GM18517 (cell line): ENCODE results near the gene SF3B4.
A peak's percentile ranks its signal among the peaks of the same experiment; 100 is the strongest.
"Not testable (repeated sequence)": the region's sequence is repeated elsewhere in the genome, so short reads cannot be mapped to it uniquely, and the experiment has no call there.

Source experiments
- ATAC-seq: cut with Tn5 transposase; IDR thresholded peaks from one replicate; pipeline ENCODE4 v1.9.1; 2021; ENCODE audit warnings: mild to moderate bottlenecking, moderate library complexity; ENCODE audit not compliant: unreplicated experiment

The SF3B4 gene, protein sequence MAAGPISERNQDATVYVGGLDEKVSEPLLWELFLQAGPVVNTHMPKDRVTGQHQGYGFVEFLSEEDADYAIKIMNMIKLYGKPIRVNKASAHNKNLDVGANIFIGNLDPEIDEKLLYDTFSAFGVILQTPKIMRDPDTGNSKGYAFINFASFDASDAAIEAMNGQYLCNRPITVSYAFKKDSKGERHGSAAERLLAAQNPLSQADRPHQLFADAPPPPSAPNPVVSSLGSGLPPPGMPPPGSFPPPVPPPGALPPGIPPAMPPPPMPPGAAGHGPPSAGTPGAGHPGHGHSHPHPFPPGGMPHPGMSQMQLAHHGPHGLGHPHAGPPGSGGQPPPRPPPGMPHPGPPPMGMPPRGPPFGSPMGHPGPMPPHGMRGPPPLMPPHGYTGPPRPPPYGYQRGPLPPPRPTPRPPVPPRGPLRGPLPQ

DNA sequence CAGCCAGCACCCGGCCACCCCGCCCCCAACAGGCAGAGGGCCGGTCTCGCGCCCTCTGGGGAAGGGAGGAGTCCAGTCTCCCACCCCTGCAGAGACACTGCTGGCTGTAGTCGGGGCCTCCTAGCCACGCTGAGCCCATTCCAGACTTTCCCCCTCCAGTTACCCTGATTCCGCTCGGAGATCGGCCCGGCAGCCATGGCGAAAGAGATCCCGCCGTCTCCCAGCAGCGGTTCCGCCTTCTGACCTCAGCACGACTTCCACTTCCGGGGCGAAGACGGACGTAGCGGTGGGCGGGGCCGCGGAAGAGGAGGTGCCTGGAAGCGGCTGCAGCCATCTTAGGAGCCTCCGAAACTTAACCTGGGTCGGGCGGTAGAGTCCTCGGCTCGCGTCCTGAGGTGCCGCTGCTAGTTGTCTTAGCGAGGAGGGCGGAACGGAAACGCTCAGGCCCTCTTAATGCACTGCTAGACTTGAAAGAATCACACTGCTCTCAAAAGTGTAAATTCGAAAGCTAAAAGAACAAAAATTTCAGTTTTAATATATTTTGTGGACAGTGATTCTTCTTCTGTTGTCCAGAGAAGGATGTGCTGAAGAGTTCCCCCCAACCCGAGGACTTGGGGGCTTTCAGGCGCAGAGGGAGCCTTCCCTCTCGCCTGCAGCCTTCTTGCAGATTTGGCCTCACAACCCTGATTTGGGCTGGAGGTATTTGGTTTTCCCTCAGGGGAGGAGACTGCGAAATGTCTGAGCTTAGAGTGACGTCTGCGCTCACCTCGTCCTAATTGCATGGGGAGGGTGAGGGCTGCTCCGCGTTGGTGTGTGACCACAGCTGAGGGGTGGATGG is at the start of gene SF3B4:
SF3B4 (minus strand) TSS at position 241 of the 838 bp plus-strand sequence; CDS start at position 197, 44 bp downstream.
- ATAC-seq, result peak; percentile 86

DNA sequence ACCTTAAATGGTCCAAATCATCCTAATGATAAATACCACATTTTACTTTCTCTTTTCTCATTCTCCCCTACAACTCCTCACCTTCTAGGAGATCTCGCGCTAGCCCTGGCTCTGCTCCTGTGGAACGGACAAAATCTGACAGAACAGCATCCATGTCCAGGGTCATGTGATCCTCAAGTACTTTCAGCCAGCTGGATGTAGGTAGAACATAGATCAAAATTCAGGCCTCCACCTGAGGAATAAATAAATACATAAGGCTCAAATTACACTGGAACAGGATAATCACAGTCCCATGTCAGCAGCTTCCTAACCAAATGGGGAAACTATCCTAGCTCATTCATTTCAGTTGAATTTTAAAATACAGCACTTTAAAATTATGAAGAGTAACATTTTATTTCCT is 49.7 kb upstream of the SF3B4 start:
- ATAC-seq, result no peak

DNA sequence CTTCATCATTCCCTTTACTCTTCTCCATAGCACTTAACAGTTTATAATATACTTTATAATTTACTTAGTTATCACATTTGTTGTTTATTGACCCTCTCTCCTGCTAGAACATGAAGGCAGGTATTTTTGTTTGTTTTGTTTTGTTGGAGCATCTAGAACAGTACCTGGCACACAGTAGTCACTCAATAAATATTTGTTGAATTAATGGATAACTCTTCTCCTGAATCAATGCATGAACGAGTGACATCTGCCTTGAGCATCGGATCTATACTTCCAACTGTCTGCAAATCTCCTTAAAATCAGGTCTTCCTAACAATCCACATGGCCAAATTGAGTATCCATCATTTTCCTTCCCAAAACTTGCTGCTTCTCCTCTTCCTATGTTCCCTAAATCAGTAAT is 44.9 kb upstream of the SF3B4 start:
- ATAC-seq, result no peak

DNA sequence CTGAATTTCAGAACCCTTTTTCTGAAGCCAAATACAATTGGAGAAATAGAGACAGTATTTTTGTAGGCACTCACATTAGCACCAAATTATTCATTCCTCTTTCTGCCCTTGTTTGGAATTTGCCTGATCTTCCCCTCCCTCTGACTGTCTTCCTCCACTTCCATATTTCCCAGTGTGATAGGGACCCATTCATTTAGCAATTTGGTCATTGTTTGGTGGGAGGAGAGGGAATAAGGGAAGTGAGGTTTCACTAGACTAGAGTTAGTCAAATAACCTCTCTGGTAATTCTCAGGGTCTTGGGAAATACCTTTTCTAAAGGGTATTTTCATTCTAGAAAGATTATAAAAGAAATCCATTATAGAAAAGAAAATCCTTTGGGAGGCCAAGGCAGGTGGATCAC is 40.0 kb upstream of the SF3B4 start:
- ATAC-seq, result no peak

DNA sequence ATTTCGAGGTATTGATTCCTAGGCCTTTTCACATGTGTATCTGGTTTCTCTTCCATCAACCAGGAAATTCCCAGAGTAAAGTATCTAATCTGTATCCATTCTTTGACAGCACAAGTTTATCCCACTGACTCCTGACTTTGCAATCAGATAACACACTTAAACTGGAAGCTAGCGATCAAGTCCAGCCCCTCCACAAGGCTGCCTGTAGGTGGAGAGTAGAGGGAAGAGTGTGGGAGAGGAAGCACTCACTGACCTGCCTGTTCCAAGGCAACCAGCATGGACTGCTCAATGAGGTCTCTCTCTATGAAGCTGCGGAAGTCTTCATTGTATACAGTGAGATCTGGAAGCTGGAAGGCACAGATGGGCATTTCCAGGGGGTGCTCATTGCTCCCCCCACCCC is 39.4 kb upstream of the SF3B4 start:
- no peak for ATAC-seq

DNA sequence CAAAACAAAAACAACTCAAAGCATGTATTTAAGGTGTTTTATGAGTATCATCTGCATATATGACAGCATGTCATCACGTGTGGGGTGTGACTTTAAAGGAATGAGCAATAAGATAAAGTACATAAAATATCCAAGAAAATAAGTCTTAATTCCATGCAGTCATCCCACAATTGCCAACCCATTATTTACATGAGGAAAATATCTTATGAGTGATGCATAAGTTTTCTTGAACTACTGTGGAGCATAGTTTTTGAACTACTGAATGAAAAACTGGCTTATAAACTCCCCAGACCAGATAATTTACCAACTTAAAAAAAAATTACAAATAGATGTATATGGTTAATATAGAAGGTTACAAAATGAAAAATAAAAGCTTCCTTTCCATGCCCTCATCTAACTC is 38.8 kb upstream of the SF3B4 start:
- no peak for ATAC-seq

DNA sequence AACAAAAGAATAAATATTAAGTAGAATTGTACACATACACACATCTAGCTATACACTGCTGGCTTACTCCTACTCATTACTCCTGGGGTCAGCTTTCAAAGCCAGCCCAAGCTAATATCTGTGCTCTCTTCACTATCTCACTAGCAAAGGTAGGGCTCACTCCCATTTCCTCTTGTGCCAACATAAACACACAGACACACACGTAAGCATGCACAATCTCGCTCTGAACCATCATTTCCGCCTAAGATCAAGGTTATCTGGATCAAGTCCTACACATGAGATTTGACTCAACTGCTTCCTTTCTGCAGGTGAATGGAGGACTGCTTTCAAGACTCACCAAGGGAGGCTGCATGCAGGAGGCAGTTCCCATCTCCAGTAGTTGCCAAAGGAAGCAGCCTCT is 37.8 kb upstream of the SF3B4 start:
- no peak for ATAC-seq

DNA sequence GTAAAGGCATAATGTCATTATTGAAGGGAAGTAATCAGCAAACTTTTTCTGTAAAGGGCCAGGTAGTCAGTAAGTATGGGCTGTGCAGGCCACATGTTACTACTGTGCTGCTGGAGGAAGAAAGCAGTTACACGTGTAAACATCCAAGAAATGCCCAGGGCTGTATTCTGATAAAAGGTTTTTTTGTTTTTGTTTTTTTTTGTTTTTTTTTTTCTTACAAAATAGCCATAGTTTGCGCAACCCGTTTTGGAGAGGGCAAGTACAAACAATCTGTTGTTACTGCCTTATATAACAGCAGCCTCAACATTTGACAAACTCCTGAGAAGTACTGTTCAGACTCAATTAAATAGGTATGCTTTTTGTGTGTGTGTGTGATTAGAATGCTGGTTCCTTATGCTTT is 35.8 kb upstream of the SF3B4 start:
- ATAC-seq, result no peak

DNA sequence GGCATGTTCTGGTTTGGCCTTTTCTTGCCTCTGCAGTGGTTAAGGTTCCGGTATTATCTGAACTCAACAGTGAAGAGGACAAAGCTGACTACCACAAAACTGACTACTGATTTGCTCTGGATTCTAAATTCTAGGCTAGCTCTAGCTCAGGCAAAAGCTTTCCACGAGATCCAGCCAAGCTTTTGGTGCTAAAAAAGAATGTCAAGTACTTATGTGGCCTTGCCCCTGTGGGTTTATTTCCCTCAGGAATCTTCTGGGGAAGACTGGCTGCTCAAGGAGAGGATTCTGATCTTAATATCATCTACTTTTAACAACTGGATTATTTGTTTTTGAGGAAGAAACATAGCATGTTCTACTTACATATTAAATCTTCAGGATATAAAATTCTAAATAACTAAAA is 35.1 kb upstream of the SF3B4 start:
- ATAC-seq, result no peak

DNA sequence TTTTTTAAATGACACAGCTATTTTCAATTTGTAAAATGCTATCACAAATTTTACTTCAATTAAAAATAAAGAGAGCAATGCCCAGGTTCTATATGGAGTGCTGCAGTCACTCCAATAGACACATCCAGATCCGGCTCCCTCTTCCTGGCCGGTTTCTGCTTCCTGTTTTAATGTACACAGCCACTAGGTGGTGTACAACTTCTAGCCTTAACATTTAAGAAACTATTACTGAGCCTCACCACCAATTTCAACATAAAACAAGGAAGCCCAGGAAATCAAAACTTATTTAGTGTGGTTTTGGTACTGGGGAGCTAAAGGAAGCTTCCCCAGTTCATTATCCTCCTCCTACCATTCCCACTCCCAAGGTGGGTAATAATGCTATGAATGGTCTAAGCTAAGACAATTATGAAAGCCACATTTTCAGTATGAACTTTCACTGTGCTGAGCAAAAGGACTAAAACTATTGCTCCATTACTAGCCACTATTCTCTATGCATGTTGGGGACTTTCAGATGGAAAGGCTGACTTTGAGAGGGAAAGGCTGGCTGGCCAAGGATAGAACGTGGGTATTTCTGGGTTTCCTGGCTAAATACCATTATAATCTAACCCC is 34.5 kb upstream of the SF3B4 start:
- ATAC-seq, result no peak

DNA sequence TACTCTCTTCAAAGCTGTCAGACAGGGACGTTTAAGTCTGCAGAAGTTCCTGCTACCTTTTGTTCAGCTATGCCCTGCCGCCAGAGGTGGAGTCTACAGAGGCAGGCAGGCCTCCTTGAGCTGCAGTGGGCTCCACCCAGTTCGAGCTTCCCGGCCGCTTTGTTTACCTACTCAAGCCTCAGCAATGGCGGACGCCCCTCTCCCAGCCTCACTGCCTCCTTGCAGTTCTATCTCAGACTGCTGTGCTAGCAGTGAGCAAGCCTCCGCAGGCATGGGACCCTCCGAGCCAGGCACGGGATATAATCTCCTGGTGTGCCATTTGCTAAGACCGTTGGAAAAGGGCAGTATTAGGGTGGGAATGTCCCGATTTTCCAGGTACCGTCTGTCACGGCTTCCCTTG is 29.9 kb upstream of the SF3B4 start:
- not testable (repeated sequence) for ATAC-seq

DNA sequence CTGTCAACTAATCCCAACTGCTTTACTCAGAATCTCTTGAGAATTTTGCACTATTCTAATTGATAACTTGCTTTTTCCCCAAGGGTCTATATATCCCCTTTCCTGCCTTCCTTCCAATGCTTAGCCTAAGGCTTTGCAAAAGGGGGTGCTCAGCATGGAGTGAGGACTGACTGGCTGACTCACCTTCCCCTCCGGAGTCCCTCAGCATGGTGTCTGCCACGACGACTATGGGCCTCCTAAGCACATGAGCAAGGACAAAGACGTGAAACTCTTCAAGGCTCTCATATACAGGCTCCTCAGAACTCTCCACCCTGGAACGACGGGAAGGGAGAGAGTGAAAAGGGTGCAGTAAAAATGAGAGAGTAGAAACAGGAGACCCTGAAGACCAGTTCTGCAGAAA is 22.3 kb upstream of the SF3B4 start:
- ATAC-seq, result no peak

DNA sequence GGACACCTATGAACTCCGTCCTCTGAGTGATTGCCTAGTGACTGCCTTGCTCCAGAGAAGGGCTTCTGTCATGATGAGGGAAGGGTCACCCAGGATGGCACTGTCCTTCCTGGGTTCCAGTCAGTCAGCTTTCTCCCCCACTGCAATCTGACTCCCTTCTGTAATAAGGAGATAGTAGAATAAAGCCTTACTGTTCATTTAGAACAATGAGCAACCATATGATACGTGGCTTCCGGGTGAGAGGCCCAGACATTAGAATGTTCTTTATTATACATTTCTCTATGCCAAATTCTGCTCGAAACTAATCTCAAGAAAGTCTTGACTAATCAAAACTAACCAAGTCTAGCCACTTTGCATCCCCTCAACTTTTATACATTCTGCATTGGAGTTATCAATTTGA is 17.6 kb upstream of the SF3B4 start:
- ATAC-seq, result no peak

DNA sequence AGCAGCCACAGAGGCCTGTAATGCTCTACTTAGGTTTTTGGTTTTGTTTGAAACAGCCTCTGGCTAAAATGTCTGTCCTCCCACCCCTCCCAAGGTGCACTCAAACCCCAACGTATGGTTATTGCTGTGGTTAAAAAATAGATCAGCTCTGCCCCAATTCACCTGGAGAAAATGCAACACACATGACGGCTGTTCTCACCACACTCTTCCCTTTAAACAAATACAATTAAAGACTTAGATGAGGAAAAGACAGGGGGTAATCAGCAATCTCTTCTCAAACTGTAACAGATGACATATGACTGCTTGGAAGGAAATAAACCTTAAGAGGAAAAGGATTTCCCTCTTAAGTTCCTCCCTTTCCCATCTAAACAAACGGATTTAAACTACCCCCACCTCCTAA is 15.3 kb upstream of the SF3B4 start:
- ATAC-seq, result no peak

DNA sequence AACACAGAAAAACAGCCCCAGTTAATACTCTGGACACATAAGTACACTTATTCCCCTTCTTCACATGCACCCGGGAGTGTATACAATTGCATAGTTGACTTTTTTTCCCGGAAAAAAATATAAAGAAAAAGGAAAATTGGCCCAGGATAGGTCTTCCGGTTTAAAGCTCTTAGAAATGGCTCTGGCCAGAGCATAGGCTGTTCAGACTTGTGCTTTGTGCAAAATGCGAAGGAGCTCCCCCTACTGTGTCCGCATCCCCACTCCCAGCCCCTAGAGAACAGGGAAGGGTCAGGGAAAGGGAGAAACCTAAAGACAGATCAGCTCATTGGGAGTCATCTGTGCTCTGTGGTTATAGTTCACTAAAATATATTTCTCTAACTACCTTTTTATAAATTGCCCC is 14.6 kb upstream of the SF3B4 start:
- no peak for ATAC-seq

DNA sequence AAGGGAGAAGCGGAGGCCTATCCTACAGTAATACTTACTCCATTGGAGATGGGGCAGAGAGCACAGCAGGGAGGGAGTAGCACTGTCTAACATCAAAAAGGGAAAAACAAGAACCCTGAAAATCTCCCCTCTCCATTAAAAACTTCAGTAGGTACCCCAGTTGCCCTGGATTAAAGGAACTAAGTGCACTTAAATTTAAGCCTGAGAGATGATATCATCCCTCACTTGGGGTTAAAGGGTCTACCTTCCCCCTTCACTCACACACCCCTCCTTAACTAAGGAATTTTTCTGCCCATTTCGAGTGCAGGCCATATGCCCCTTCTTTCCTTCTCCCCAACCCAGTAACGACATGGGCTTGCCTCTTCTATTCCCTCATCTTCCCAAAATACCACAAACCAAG is 12.8 kb upstream of the SF3B4 start:
- no peak for ATAC-seq

DNA sequence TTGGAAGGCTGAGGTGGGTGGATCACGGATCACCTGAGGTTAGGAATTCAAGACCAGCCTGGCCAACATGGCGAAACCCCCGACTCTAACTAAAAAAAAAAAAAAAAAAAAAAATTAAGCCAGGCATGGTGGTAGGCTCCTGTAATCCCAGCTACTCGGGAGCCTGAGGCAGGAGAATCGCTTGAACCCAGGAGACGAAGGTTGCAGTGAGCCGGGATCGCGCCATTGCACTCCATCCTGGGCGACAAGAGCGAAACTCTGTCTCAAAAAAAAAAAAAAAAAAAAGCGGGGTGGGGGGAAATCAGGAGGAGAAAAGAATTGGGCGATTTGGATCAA is 11.0 kb upstream of the SF3B4 start:
- not testable (repeated sequence) for ATAC-seq

DNA sequence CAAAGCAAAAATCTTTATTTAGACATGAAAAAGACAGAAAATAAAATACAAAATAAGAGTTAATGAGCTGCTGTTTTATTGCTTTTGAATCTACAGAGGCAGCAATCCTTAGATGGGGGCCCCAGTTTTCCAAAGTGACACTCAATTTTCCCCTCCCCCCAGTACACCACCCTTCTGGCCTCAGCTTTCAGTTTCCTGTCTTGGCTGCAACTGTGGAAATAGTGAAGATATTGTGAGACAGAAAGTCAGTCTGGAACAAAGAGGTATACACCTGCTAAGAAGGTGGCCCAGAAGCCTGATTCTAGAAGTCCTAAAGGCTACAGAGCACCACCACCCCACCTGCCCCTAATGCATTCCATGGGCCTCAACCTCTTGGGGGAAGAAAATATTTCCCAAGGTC is 10.2 kb upstream of the SF3B4 start:
- ATAC-seq, result no peak

DNA sequence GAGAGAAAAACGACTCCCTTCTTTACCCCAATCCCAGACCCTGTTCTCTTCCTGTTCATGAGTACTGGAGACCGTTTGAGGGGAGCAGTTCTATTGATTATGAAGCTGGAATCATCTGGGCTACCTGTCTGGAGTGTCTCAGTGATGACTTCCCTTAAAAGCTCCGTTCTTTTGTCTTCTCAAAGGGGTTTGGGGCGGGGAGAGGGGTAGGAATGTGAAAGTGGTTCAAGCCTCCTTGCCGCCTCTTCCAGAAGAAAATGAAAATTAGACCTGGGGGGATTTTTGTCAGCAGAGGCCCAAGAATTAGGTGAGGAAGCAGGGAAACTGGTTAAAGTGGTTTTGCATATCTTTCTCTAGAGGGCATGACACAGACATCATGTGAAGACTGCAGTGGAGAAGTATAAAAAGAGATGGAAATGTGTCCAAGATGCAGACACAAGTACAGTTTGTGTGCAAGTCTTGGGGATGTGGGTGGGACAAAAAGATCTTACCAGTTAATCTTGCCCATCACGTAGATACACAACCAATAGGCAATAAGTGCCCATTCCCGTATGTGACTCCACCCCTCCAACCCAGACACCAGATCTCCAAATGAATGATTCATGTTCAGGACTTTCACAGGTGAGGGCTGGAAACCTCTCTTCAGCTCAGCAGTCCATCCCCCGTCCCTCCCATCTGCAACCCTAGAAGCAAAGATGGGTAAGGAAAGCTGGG is 9.5 kb upstream of the SF3B4 start:
- ATAC-seq, result no peak

DNA sequence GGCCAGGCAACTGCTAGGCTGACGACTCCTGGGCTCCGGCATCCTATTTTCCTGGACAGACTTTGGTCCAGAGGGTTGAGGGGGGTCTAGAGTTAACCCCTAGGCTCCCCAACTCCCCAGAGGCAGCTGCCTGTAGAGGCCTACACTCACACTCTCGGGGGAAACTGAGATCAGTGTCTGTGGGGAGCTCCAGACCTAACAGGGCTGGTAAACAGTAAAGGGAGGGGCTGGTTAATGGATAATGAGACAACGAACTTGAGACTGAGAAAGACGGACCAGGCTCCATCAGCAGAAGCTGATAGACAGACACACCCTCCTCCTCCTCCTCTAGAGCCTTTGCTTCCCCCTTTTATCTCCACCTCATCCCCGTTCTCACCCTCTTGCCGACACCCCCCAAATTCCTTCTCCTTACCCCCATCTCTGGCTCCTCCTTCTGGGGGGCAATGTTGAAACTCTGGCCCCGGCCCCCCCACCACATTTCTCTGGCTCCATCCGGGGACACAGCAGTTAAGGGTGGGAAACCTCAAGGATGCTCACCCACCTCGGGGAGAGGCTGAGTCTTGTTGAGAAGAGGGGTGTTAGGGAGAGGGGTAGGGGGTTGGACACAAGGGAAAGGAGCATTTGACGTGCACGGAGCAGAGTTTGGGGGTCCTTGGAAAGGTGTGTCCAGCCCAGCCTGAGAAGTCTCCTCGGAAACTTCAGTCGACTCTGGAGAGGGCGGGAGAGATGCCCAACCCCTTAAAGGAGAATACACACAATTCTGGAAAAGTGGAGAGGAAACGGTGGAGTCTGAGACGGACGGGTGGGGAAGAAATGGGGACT is 8.8 kb upstream of the SF3B4 start, which contains the start of gene MTMR11:
MTMR11 (minus strand) TSS at position 710 of the 822 bp plus-strand sequence; CDS start at position 478, 232 bp downstream.
- ATAC-seq, result no peak
